ENCODE data around the gene GUSB. TPM values are rescaled to one million over a fixed set of nuclear protein-coding genes. Genes with fewer than 3 reads are reported as not detected.
"Not testable (repeated sequence)": the region's sequence is repeated elsewhere in the genome, so short reads cannot be mapped to it uniquely, and the experiment has no call there.

Gene GUSB
- total RNA-seq, 1 donor from 2014 or later = 43.4 TPM

- Mint-ChIP-seq H3K36me3 (ENCODE audit: unreplicated experiment) (no peaks in the 10 kb centered on the region), H3K4me3 (ENCODE audit: unreplicated experiment) (no peak overlapping the region), H3K27me3 (ENCODE audit: unreplicated experiment) (no peaks in the 10 kb centered on the region), H3K4me1 (ENCODE audit: low read depth, unreplicated experiment) (no peaks in the 10 kb centered on the region), H3K9me3 (ENCODE audit: unreplicated experiment) (no peaks in the 10 kb centered on the region), H3K27ac (ENCODE audit: unreplicated experiment) (no peak overlapping the region)
- TF ChIP-seq CTCF (IDR thresholded peaks at IDR 0.05; ENCODE audit: partially characterized antibody, unreplicated experiment) = no peak
- no peak for DNase-seq
These were observed 35.1 kb downstream of the GUSB start for GRCh38 chr7:65946904-65947303.

- H3K9me3 Mint-ChIP-seq (ENCODE audit: unreplicated experiment); H3K27ac Mint-ChIP-seq (ENCODE audit: unreplicated experiment); H3K4me1 Mint-ChIP-seq (ENCODE audit: low read depth, unreplicated experiment); DNase-seq; H3K36me3 Mint-ChIP-seq (ENCODE audit: unreplicated experiment); H3K4me3 Mint-ChIP-seq (ENCODE audit: unreplicated experiment); H3K27me3 Mint-ChIP-seq (ENCODE audit: unreplicated experiment): not testable (repeated sequence)
These were observed 36.2 kb downstream of the GUSB start for GRCh38 chr7:65945787-65946186.

- H3K27me3 Mint-ChIP-seq (ENCODE audit: unreplicated experiment) = no peaks in the 10 kb centered on the region
- no peaks in the 10 kb centered on the region for H3K4me1 Mint-ChIP-seq (ENCODE audit: low read depth, unreplicated experiment)
- H3K4me3 Mint-ChIP-seq (ENCODE audit: unreplicated experiment) = no peak overlapping the region
- no peak for DNase-seq
- no peak overlapping the region for H3K27ac Mint-ChIP-seq (ENCODE audit: unreplicated experiment)
- peaks cover 2% of the 10 kb centered on the region for H3K9me3 Mint-ChIP-seq (ENCODE audit: unreplicated experiment)
- TF ChIP-seq CTCF (IDR thresholded peaks at IDR 0.05; ENCODE audit: partially characterized antibody, unreplicated experiment) = no peak
- H3K36me3 Mint-ChIP-seq (ENCODE audit: unreplicated experiment) = peaks cover 11% of the 10 kb centered on the region
These were observed 43.6 kb downstream of the GUSB start for GRCh38 chr7:65938336-65938895.

GRCh38 chr7:65937296-65937695 lies 44.7 kb downstream of the GUSB start:
- Mint-ChIP-seq H3K4me3 (ENCODE audit: unreplicated experiment) (no peak overlapping the region), H3K9me3 (ENCODE audit: unreplicated experiment) (peaks cover 2% of the 10 kb centered on the region), H3K4me1 (ENCODE audit: low read depth, unreplicated experiment) (no peaks in the 10 kb centered on the region), H3K27ac (ENCODE audit: unreplicated experiment) (no peak overlapping the region), H3K36me3 (ENCODE audit: unreplicated experiment) (peaks cover 11% of the 10 kb centered on the region), H3K27me3 (ENCODE audit: unreplicated experiment) (no peaks in the 10 kb centered on the region)
- DNase-seq = no peak
- no peak for TF ChIP-seq CTCF (IDR thresholded peaks at IDR 0.05; ENCODE audit: partially characterized antibody, unreplicated experiment)

GRCh38 chr7:65931685-65932084 lies 50.3 kb downstream of the GUSB start:
- Mint-ChIP-seq H3K27me3 (ENCODE audit: unreplicated experiment) (no peaks in the 10 kb centered on the region), H3K9me3 (ENCODE audit: unreplicated experiment) (peaks cover 2% of the 10 kb centered on the region), H3K4me1 (ENCODE audit: low read depth, unreplicated experiment) (no peaks in the 10 kb centered on the region), H3K36me3 (ENCODE audit: unreplicated experiment) (peaks cover 11% of the 10 kb centered on the region), H3K4me3 (ENCODE audit: unreplicated experiment) (no peak overlapping the region), H3K27ac (ENCODE audit: unreplicated experiment) (no peak overlapping the region)
- DNase-seq = no peak
- no peak for TF ChIP-seq CTCF (IDR thresholded peaks at IDR 0.05; ENCODE audit: partially characterized antibody, unreplicated experiment)

Data from glutamatergic neuron (in vitro differentiated cells).